ENCODE data around the gene GALNT18. TPM values are rescaled to one million over a fixed set of nuclear protein-coding genes. Genes with fewer than 3 reads are reported as not detected.

Gene GALNT18
- polyA plus RNA-seq, 1 donor from 2014 or later, result 7.6 TPM

DNA sequence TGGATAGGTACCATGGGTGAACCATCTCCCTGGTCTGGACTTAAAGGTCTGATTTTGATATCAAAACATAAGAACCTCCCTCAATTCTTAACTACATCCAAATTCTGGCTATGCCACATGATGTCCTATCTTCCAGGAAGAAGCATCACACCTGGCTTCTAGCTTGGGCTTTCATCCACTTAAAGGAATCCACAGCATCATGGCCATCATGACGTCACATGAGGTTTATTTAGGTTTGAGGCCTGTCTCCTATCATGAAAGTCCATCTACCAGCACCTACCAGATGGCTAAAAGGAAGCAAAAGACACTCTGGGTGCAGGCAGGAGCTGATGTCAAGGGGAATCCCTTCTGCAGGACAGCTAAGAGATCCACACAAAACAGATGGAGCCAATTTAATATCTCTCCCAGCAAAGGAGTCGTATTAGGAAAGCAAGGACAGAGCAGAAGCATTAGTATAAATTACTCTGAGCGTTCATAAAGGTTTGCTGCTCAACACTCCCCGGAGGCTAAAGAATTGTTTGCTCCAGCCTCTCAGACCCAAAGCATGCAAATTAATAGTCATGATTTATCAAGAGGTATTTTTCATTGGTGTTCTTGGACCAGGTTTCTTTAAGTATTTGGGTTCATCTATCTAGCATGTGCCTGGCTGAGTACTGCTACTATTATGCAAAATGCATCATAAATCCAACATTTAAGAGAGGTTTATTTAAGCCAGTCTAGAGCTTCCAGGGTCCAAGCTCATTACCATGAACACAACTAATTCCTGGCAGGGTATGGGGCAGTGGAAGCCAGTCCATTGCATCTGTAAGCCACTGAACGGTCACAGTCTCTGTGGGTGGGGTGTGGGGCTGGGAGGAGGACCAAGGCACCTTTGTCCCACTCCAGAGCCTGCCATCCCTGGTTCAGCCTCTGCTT lies 47.2 kb downstream of the GALNT18 start:
- no peak overlapping the region for H3K9ac ChIP-seq (ENCODE audit: low read length)
- no peaks in the 10 kb centered on the region for H3K27me3 ChIP-seq (ENCODE audit: insufficient read depth, low read depth, low read length)
- H3K9me3 ChIP-seq (ENCODE audit: low read length), result no peaks in the 10 kb centered on the region
- H3K79me2 ChIP-seq (replicated peaks; ENCODE audit: insufficient read depth, low read length), result no peaks in the 10 kb centered on the region
- no peak overlapping the region for H3K27ac ChIP-seq (ENCODE audit: low read length)
- no peaks in the 10 kb centered on the region for H3K36me3 ChIP-seq (ENCODE audit: insufficient read depth, low read length)
- H3K4me2 ChIP-seq (ENCODE audit: low read length), result no peak overlapping the region
- no peaks in the 10 kb centered on the region for H3K9me2 ChIP-seq (ENCODE audit: insufficient read depth, low read length)
- H2AFZ ChIP-seq (ENCODE audit: low read depth, low read length), result no peak overlapping the region
- TF ChIP-seq SMC3 (conservative IDR thresholded peaks at IDR 0.05; ENCODE audit: poor library complexity), result no peak
- no peak for TF ChIP-seq MXI1 (conservative IDR thresholded peaks at IDR 0.05; ENCODE audit: poor library complexity, severe bottlenecking)
- no peak for TF ChIP-seq TAF1 (IDR thresholded peaks at IDR 0.05; ENCODE audit: low read depth)
- TF ChIP-seq, protein P1, sequence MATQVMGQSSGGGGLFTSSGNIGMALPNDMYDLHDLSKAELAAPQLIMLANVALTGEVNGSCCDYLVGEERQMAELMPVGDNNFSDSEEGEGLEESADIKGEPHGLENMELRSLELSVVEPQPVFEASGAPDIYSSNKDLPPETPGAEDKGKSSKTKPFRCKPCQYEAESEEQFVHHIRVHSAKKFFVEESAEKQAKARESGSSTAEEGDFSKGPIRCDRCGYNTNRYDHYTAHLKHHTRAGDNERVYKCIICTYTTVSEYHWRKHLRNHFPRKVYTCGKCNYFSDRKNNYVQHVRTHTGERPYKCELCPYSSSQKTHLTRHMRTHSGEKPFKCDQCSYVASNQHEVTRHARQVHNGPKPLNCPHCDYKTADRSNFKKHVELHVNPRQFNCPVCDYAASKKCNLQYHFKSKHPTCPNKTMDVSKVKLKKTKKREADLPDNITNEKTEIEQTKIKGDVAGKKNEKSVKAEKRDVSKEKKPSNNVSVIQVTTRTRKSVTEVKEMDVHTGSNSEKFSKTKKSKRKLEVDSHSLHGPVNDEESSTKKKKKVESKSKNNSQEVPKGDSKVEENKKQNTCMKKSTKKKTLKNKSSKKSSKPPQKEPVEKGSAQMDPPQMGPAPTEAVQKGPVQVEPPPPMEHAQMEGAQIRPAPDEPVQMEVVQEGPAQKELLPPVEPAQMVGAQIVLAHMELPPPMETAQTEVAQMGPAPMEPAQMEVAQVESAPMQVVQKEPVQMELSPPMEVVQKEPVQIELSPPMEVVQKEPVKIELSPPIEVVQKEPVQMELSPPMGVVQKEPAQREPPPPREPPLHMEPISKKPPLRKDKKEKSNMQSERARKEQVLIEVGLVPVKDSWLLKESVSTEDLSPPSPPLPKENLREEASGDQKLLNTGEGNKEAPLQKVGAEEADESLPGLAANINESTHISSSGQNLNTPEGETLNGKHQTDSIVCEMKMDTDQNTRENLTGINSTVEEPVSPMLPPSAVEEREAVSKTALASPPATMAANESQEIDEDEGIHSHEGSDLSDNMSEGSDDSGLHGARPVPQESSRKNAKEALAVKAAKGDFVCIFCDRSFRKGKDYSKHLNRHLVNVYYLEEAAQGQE (IDR thresholded peaks at IDR 0.05; ENCODE audit: borderline replicate concordance), result no peak
- no peak for TF ChIP-seq POLR2AphosphoS5 (IDR thresholded peaks at IDR 0.05)
- TF ChIP-seq EP300 (conservative IDR thresholded peaks at IDR 0.05; ENCODE audit: poor library complexity, severe bottlenecking), result no peak
- TF ChIP-seq RAD21 (conservative IDR thresholded peaks at IDR 0.05), result no peak
- TF ChIP-seq, protein P2, sequence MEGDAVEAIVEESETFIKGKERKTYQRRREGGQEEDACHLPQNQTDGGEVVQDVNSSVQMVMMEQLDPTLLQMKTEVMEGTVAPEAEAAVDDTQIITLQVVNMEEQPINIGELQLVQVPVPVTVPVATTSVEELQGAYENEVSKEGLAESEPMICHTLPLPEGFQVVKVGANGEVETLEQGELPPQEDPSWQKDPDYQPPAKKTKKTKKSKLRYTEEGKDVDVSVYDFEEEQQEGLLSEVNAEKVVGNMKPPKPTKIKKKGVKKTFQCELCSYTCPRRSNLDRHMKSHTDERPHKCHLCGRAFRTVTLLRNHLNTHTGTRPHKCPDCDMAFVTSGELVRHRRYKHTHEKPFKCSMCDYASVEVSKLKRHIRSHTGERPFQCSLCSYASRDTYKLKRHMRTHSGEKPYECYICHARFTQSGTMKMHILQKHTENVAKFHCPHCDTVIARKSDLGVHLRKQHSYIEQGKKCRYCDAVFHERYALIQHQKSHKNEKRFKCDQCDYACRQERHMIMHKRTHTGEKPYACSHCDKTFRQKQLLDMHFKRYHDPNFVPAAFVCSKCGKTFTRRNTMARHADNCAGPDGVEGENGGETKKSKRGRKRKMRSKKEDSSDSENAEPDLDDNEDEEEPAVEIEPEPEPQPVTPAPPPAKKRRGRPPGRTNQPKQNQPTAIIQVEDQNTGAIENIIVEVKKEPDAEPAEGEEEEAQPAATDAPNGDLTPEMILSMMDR (IDR thresholded peaks at IDR 0.05; ENCODE audit: poor library complexity, severe bottlenecking), result no peak
- TF ChIP-seq EZH2 (IDR thresholded peaks at IDR 0.05; ENCODE audit: borderline replicate concordance, insufficient read depth, low read length, poor library complexity, severe bottlenecking), result no peak
- no peaks in the 10 kb centered on the region for H3F3A ChIP-seq (ENCODE audit: insufficient read depth, low read length, poor library complexity, severe bottlenecking)
- no peak overlapping the region for H3K4me3 ChIP-seq (ENCODE audit: low read length)
- H4K20me1 ChIP-seq (ENCODE audit: insufficient read depth), result no peaks in the 10 kb centered on the region

DNA sequence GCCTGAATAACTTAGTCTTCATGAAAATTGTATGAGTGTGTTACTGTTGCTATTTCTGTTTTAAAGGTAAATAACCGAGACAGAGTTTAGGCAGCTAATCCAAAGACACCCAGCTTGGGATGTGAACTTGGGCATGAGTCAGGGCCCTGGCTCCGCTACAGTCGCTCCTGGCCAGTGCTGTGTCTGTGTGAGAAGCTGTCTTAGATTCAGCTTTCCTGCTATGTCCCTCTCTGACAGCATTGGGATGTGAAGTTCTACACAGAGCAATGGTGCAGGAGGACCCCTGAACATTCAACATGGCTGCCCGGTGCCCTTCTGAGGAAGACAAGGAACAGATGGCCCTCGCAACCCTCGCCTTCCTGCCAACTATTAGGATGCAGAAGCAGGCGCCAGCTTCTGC lies 49.4 kb downstream of the GALNT18 start:
- H3K79me2 ChIP-seq (replicated peaks; ENCODE audit: insufficient read depth, low read length), result no peaks in the 10 kb centered on the region
- H3K9ac ChIP-seq (ENCODE audit: low read length), result no peak overlapping the region
- H3K4me2 ChIP-seq (ENCODE audit: low read length), result no peak overlapping the region
- no peak overlapping the region for H3K4me3 ChIP-seq (ENCODE audit: low read length)
- no peak overlapping the region for H3K27ac ChIP-seq (ENCODE audit: low read length)
- H3K36me3 ChIP-seq (ENCODE audit: insufficient read depth, low read length), result no peaks in the 10 kb centered on the region
- no peaks in the 10 kb centered on the region for H4K20me1 ChIP-seq (ENCODE audit: insufficient read depth)
- no peaks in the 10 kb centered on the region for H3K9me3 ChIP-seq (ENCODE audit: low read length)
- H3K9me2 ChIP-seq (ENCODE audit: insufficient read depth, low read length), result no peaks in the 10 kb centered on the region
- TF ChIP-seq MXI1 (conservative IDR thresholded peaks at IDR 0.05; ENCODE audit: poor library complexity, severe bottlenecking) (no peak), RAD21 (conservative IDR thresholded peaks at IDR 0.05) (no peak), TAF1 (IDR thresholded peaks at IDR 0.05; ENCODE audit: low read depth) (no peak), EP300 (conservative IDR thresholded peaks at IDR 0.05; ENCODE audit: poor library complexity, severe bottlenecking) (no peak), POLR2AphosphoS5 (IDR thresholded peaks at IDR 0.05) (no peak)
- TF ChIP-seq, protein P1 (IDR thresholded peaks at IDR 0.05; ENCODE audit: borderline replicate concordance), result no peak
- TF ChIP-seq, protein P2 (IDR thresholded peaks at IDR 0.05; ENCODE audit: poor library complexity, severe bottlenecking), result no peak
- H2AFZ ChIP-seq (ENCODE audit: low read depth, low read length), result no peak overlapping the region
- no peaks in the 10 kb centered on the region for H3K27me3 ChIP-seq (ENCODE audit: insufficient read depth, low read depth, low read length)
- no peaks in the 10 kb centered on the region for H3F3A ChIP-seq (ENCODE audit: insufficient read depth, low read length, poor library complexity, severe bottlenecking)

All from neural cell (in vitro differentiated cells).